Effector memory CD4-positive, alpha-beta T cell (primary cell): Measurements from ENCODE around the gene CDH23.

ENCODE experiments used
- DNase-seq, 3 donors: peaks; one replicate each; pipeline ENCODE4 v3.0.0-alpha.2; 2020
- H3K27ac ChIP-seq: 2 replicates; pipeline ENCODE4 v1.7.0; 2013; ENCODE audit warnings: mild to moderate bottlenecking, low read length, moderate library complexity; ENCODE audit not compliant: insufficient read depth, poor library complexity, severe bottlenecking
- H3K27me3 ChIP-seq: replicated peaks from 2 replicates; pipeline ENCODE4 v1.7.0; 2013; ENCODE audit warnings: mild to moderate bottlenecking, low read length; ENCODE audit not compliant: insufficient read depth, control insufficient read depth, poor library complexity, severe bottlenecking
- H3K36me3 ChIP-seq: 2 replicates; pipeline ENCODE4 v1.7.0; 2013; ENCODE audit warnings: mild to moderate bottlenecking, low read length, moderate library complexity; ENCODE audit not compliant: control insufficient read depth, insufficient read depth
- H3K4me1 ChIP-seq: 2 replicates; pipeline ENCODE4 v1.7.0; 2013; ENCODE audit warnings: low read length, mild to moderate bottlenecking; ENCODE audit not compliant: control insufficient read depth, insufficient read depth, poor library complexity, severe bottlenecking
- H3K4me3 ChIP-seq: 2 replicates; pipeline ENCODE4 v1.7.0; 2013; ENCODE audit warnings: low read length, low read depth, mild to moderate bottlenecking; ENCODE audit not compliant: insufficient read depth, poor library complexity, severe bottlenecking
- H3K9me3 ChIP-seq: 2 replicates; pipeline ENCODE4 v1.7.0; 2013; ENCODE audit warnings: mild to moderate bottlenecking, low read length, moderate library complexity; ENCODE audit not compliant: control insufficient read depth

CDH23 gene

DNA sequence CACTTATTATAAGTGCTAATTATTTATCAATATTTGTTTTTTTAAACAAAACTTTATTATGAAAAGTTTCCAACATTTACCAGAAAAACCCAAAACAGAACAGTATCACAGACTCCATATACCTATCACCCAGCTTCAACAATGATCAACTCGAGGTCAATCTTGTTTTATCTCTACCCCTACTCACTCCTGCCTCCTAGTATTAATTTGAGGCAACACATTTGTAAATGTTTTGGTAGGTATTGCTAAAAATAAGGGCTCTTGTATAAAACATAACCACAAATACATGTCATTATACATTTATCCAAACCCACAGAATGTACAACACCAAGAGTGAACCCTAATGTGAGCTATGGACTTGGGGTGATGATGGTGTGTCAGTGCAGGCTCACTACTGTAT, 15.9 kb upstream of the CDH23 start:
- peaks cover 6% of the 10 kb centered on the region for H3K4me1 ChIP-seq
- H3K9me3 ChIP-seq = no peaks in the 10 kb centered on the region
- H3K27me3 ChIP-seq = no peaks in the 10 kb centered on the region
- DNase-seq = no peak
- H3K27ac ChIP-seq = no peak overlapping the region
- H3K36me3 ChIP-seq = no peaks in the 10 kb centered on the region
- no peak overlapping the region for H3K4me3 ChIP-seq

DNA sequence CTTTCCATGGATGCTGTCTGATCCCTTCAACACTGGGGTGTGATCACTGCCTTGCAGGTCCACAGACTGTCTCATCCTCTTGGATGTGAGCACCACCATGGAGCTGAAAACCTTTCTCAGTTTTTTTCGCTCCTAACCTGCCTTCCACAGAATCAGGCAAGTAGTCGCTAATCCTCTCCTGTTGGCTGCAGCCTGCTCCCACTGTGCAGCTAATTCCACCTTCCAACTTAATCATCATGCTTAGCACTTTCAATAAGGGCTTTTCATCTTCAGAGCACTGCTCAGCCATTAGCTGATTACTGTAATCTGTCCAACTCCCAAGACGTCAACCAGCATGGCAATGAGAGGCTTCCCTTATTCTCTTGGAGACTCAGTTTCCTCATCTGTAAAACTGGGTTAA, 15.1 kb upstream of the CDH23 start:
- Histone ChIP-seq H3K36me3 (no peaks in the 10 kb centered on the region), H3K4me3 (no peak overlapping the region), H3K9me3 (no peaks in the 10 kb centered on the region), H3K27me3 (no peaks in the 10 kb centered on the region), H3K27ac (no peak overlapping the region), H3K4me1 (peaks cover 6% of the 10 kb centered on the region)
- no peak for DNase-seq

DNA sequence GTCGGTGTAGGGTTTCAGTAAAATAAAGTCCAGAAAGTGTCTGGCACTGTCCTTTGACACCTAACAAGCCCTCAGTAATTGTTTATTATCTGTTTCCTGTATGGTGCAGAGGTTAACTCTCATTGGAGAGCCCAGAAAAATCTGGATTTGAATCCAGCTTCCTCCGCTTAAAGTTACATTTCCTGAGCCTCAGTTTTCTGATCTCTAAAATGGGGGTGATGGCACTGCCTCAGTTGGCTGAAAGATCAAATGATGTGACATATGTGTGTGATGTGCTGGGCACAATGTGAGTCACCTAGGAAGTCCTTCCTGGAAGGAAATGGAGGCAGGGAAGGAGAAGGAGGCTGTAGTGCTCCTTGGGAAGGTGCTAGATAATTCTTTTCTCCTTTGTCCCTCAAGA, 14.7 kb upstream of the CDH23 start:
- no peak overlapping the region for H3K27ac ChIP-seq
- peaks cover 6% of the 10 kb centered on the region for H3K4me1 ChIP-seq
- no peaks in the 10 kb centered on the region for H3K27me3 ChIP-seq
- H3K36me3 ChIP-seq = no peaks in the 10 kb centered on the region
- no peaks in the 10 kb centered on the region for H3K9me3 ChIP-seq
- H3K4me3 ChIP-seq = no peak overlapping the region
- DNase-seq = no peak

DNA sequence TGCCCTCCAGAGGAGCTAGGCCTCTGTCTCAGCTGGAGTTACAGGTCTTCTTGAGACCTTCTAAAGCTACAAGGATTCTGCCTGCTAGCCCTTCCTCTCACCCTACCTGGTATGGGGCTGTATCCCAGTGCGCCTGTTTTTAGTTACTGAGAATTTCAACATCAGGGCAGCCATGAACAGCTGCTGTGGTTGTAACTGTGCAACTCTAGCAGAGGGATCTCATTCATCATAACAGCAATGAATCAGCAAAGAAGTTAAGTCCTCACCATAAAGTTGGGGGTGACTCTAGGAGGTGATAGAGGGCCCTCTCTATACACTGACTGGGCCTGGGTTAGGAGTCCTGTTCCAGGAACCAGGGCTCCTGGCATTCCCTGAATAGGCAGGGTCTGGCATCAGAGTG, 14.0 kb upstream of the CDH23 start:
- Histone ChIP-seq H3K36me3 (no peaks in the 10 kb centered on the region), H3K4me1 (peaks cover under 1% of the 10 kb centered on the region), H3K9me3 (no peaks in the 10 kb centered on the region), H3K4me3 (no peak overlapping the region), H3K27ac (no peak overlapping the region), H3K27me3 (no peaks in the 10 kb centered on the region)
- no peak for DNase-seq

DNA sequence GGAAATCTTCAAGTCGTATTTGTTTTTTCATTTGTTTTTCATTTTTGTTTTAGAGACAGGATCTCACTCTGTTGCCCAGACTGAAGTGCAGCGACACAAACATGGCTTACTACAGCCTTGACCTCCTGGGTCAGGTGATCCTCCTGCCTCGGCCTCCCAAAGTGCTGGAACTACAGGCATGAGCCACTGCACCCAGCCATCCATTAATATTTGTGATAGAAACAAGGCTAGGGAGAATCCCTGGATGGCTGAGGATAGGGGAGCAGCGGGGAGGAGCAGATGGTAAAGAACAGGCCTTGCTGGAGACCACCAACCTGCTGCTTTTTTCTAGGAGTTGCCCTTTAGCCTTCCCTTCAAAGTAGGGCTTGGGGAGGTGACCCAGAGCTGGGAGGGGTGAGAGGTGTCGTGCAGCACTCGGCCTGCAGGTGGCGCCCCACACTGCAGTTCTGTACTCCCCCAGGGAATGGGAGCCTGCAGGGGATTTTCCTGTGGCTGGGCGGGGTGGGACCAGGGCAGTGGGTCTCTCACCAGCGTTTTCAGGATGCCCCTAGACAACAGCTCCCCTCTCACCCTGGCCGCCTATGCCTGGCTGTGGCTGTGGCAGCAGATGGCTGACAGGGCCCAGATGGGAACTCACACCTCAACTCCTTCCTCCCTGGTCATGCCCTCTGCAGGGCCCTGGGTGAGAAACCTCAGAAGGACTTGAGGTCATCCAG, 12.6 kb upstream of the CDH23 start:
- H3K4me1 ChIP-seq = no peaks in the 10 kb centered on the region
- H3K27ac ChIP-seq = no peak overlapping the region
- no peaks in the 10 kb centered on the region for H3K27me3 ChIP-seq
- DNase-seq = peak; percentile 37 to 64 (median 49)
- no peak overlapping the region for H3K4me3 ChIP-seq
- no peaks in the 10 kb centered on the region for H3K9me3 ChIP-seq
- no peaks in the 10 kb centered on the region for H3K36me3 ChIP-seq

DNA sequence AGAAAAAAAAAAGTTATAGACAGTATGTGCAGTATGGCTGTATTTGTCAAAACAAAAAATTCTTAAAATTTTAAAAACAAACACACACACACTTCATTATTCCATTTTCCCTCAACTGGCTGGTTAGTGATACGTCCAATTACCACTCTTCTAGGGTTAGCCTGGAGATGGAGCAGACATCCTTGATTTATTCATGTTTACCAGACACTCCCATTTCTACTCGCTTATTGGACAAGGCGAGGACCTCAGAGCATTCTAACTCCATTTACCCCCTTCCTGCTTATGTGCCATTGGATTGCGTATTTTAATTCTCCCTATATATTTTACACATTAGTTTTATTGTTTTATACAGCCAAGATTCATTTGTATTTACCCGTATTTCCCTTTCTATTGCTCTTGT, 8.5 kb upstream of the CDH23 start:
- H3K9me3 ChIP-seq = no peaks in the 10 kb centered on the region
- H3K36me3 ChIP-seq = no peaks in the 10 kb centered on the region
- peaks cover 4% of the 10 kb centered on the region for H3K27me3 ChIP-seq
- no peak for DNase-seq
- H3K4me1 ChIP-seq = no peaks in the 10 kb centered on the region
- no peak overlapping the region for H3K27ac ChIP-seq
- no peak overlapping the region for H3K4me3 ChIP-seq

DNA sequence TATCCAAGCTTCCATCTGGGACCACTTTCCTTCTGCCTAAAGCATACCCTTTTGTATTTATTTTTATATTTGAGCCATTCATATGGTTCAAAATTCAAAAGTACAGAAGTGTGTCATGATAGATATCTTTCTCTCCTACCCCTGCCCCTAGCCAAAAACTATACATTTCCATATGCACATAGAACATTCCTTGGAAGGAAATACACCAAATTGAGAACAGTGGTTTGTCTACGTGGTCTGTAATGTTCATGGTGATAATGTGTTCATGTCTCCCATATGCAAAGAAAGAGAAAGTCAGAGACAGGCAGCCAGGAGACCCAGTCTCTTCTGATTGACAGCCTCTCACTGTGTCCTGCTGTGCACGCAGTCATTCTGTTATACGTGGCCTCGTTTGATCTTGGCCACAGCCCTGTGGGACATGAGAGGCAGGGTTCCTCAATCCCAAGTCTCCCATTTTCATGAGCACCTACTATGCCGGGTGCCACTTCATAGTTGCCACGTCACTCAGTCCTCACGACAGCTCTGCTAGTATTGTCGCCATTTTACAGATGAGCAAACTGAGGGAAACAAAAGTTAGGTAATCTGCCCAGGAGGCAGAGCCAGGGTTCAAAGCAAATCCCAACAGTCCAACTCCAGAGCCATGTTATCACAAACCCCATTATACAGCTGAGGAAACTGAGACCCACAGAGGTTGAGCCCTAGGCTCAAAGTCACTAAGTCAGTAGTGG, 8.0 kb upstream of the CDH23 start:
- Histone ChIP-seq H3K9me3 (no peaks in the 10 kb centered on the region), H3K27ac (no peak overlapping the region), H3K4me1 (no peaks in the 10 kb centered on the region), H3K36me3 (no peaks in the 10 kb centered on the region), H3K4me3 (no peak overlapping the region), H3K27me3 (peaks cover 4% of the 10 kb centered on the region)
- no peak for DNase-seq

DNA sequence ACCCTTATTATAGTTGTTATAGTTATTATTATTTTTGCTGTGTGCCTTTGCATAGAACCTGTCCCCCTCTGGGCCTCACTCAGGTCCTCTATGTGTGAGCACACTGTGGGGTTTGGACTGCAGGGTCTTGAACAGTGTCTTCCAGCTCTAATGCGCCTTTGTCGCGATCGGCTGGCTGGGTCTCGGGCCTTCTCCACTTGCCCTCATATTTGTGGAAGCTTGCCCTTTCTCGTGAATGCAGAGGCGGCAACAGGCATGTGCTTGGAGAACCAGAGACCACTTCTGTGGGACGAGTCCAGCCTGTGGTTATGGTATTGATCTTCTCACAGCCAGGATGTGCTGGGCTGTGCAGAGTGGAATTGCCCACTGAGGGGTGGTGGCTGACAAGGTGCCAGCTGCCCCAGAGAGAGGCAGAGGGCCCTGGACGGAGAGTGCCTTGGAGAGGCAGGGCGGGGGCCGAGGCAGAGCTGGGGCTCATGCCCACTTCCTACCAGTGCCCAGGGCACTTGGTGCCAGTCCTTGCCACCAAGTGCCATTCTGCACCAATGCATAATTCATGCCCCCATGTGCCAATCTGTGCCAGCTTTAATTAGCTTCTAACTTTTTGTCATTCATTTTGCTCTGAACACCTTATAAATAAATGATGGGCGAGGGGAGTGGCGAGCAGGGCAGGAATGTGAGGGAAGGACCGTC, 6.8 kb upstream of the CDH23 start:
- Histone ChIP-seq H3K4me1 (no peaks in the 10 kb centered on the region), H3K27ac (no peak overlapping the region), H3K4me3 (no peak overlapping the region), H3K27me3 (peaks cover 4% of the 10 kb centered on the region), H3K9me3 (no peaks in the 10 kb centered on the region), H3K36me3 (no peaks in the 10 kb centered on the region)
- no peak for DNase-seq

DNA sequence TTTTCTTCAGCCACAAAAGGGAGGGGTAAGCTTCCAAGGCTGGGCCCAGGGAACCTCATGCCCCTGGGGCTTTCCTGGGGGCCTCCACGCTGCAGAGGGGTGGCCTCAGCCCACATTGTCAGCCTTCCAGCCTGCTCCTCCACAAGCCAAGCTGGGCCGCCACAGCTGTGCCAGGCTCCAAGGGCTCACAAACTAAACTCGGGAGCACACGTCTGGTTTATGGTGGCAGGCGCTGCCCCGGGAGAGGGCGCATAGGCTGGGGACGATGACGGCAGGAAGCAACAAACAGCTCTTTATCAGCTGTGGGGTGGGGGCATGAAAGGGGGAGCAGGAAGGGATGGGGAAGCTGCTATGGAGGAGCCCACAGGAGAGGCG, 6.3 kb upstream of the CDH23 start:
- Histone ChIP-seq H3K4me3 (no peak overlapping the region), H3K36me3 (no peaks in the 10 kb centered on the region), H3K9me3 (no peaks in the 10 kb centered on the region), H3K4me1 (no peaks in the 10 kb centered on the region), H3K27me3 (peaks cover 4% of the 10 kb centered on the region), H3K27ac (no peak overlapping the region)
- no peak for DNase-seq
